Fibroblast of lung (primary cell): Measurements from ENCODE around the gene ZNF526. TPM values are rescaled to one million over a fixed set of nuclear protein-coding genes. Genes with fewer than 3 reads are reported as not detected.

Experiments
- DNase-seq, 2 donors: peaks; one replicate each; pipeline versions ENCODE4 v3.0.0 to v3.0.0-alpha.2; 2010; ENCODE audit warnings: low read depth in 2 of 2
- H2AFZ ChIP-seq: 2 replicates; pipeline ENCODE4 v1.5.1; 2012; ENCODE audit warnings: low read length, control low read depth, inconsistent platforms
- H3K27ac ChIP-seq: 2 replicates; pipeline ENCODE4 v1.5.1; 2011; ENCODE audit warnings: low read length, control low read depth; ENCODE audit not compliant: insufficient read depth
- H3K27me3 ChIP-seq: 2 replicates; pipeline ENCODE4 v1.5.1; 2011; ENCODE audit warnings: mild to moderate bottlenecking, low read length; ENCODE audit not compliant: control insufficient read depth, insufficient read depth
- H3K36me3 ChIP-seq: 2 replicates; pipeline ENCODE4 v1.5.1; 2011; ENCODE audit warnings: low read length; ENCODE audit not compliant: control insufficient read depth, insufficient read depth
- H3K4me1 ChIP-seq: 2 replicates; pipeline ENCODE4 v1.5.1; 2011; ENCODE audit warnings: low read length; ENCODE audit not compliant: control insufficient read depth, insufficient read depth; ENCODE audit errors: extremely low read depth
- H3K4me2 ChIP-seq: 2 replicates; pipeline ENCODE4 v1.5.1; 2011; ENCODE audit warnings: low read length, control low read depth; ENCODE audit not compliant: insufficient read depth; ENCODE audit errors: extremely low read depth
- H3K4me3 ChIP-seq, 4 experiments: fragments of 200-600 bp in 1 of 4; sonication (generic) in 1 of 4; replicated peaks in 1 of 4; 2 replicates each; pipeline ENCODE4 v1.5.1; 2011 to 2016; ENCODE audit warnings: low read length in 4 of 4, low read depth in 3 of 4, mild to moderate bottlenecking in 3 of 4, control low read depth in 2 of 4, inconsistent platforms in 1 of 4, mixed read lengths in 1 of 4; ENCODE audit not compliant: insufficient read depth in 1 of 4; ENCODE audit errors: control extremely low read depth in 1 of 4
- H3K79me2 ChIP-seq: 2 replicates; pipeline ENCODE4 v1.5.1; 2012; ENCODE audit warnings: mild to moderate bottlenecking, low read length, inconsistent platforms; ENCODE audit not compliant: control insufficient read depth, insufficient read depth
- H3K9ac ChIP-seq: 2 replicates; pipeline ENCODE4 v1.5.1; 2011; ENCODE audit warnings: mild to moderate bottlenecking, low read length, control low read depth; ENCODE audit not compliant: insufficient read depth
- H3K9me3 ChIP-seq: 2 replicates; pipeline ENCODE4 v1.5.1; 2012; ENCODE audit warnings: low read depth, low read length; ENCODE audit not compliant: control insufficient read depth, insufficient read depth
- H4K20me1 ChIP-seq: 2 replicates; pipeline ENCODE4 v1.5.1; 2011; ENCODE audit warnings: low read length; ENCODE audit not compliant: control insufficient read depth, insufficient read depth; ENCODE audit errors: extremely low read depth
- CTCF ChIP-seq, 2 donors: IDR thresholded peaks in 1 of 2; conservative IDR thresholded peaks in 1 of 2; 1 replicate in 1 of 2; 2 replicates in 1 of 2; pipeline ENCODE4 v1.5.1; 2011 to 2012; ENCODE audit warnings: low read length in 2 of 2, control low read depth in 1 of 2, inconsistent platforms in 1 of 2, low read depth in 1 of 2, mild to moderate bottlenecking in 1 of 2
- EZH2 ChIP-seq: IDR thresholded peaks from 2 replicates; pipeline ENCODE4 v1.5.1; 2012; ENCODE audit warnings: low read length, control low read depth, mild to moderate bottlenecking; ENCODE audit errors: missing control alignments
- polyA plus RNA-seq, 2 donors: library from polyadenylated mRNA; depleted of rRNA in 1 of 2; stranded (reverse) in 1 of 2; unstranded in 1 of 2; fragments of >200 nt; gene quantifications; 2 replicates each; pipeline ENCODE4 v1.2.1, GENCODE V29; 2011 to 2012; ENCODE audit warnings: missing spikeins in 1 of 2
- total RNA-seq: library from RNA; depleted of rRNA; stranded (reverse); fragments of >200 nt; gene quantifications from 2 replicates; pipeline ENCODE4 v1.2.1, GENCODE V29; 2014

The ZNF526 gene
- total and polyA plus RNA-seq, 2 donors (not counting 1 experiment from before 2014, with no cell fraction given): 5.9 to 7.8 TPM

DNA sequence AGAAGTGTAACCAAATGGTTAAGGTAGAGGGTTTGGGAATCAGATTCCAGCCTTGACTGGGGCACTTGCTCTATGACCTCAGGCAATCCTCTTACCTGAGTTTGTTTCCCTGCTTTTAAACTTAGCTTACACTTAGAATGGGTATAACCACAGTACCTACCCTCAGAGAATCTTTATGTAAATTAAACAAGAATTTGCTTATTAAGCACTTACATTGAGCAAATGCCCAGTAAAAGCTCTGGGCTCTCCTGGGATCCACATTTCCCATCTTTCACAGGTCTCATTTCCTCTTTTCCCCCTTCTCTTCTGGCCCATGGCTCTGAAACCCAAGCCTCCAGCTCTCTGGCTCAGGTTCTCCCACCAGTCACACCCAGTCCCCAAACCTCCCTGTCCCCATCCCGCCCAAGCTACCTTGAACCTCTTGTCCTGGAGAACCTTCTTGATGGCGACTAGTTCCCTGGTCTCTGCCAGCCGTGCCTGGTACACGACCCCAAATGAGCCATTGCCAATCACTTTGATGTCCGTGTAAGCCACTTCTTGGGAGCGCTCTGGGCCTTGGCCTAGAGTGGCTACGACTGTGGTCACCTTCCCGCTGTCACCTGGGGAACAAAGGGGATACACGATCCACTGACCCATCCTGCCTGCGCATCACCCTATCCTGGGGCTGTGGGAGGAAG is 19.6 kb downstream of the ZNF526 start:
- no peak overlapping the region for H3K27ac ChIP-seq
- no peak for TF ChIP-seq EZH2
- no peak for TF ChIP-seq CTCF (conservative IDR thresholded peaks at IDR 0.05 in 1 of 2, IDR thresholded peaks at IDR 0.05 in 1 of 2; ENCODE audit: low read depth in 1 of 2, low read length in 2 of 2)
- no peaks in the 10 kb centered on the region for H3K27me3 ChIP-seq
- no peaks in the 10 kb centered on the region for H3K4me1 ChIP-seq
- H3K36me3 ChIP-seq: peaks cover 11% of the 10 kb centered on the region
- H2AFZ ChIP-seq: no peak overlapping the region
- H3K9ac ChIP-seq: no peak overlapping the region
- no peaks in the 10 kb centered on the region for H4K20me1 ChIP-seq
- DNase-seq: no peak
- peak overlapping the region; percentile 19 for H3K4me2 ChIP-seq
- no peaks in the 10 kb centered on the region for H3K9me3 ChIP-seq
- peaks cover 32% of the 10 kb centered on the region for H3K79me2 ChIP-seq
- no peak overlapping the region for H3K4me3 ChIP-seq

- Histone ChIP-seq H4K20me1 (no peaks in the 10 kb centered on the region), H3K27me3 (no peaks in the 10 kb centered on the region), H3K9ac (peak overlapping the region; percentile 83), H2AFZ (no peak overlapping the region), H3K79me2 (peaks cover 29% of the 10 kb centered on the region), H3K36me3 (peaks cover 1% of the 10 kb centered on the region), H3K4me3 (peak overlapping the region; percentile 66 to 99 (median 88)), H3K4me2 (peak overlapping the region; percentile 96), H3K9me3 (no peaks in the 10 kb centered on the region), H3K4me1 (peaks cover 4% of the 10 kb centered on the region), H3K27ac (peak overlapping the region; percentile 68)
- DNase-seq: no peak
- TF ChIP-seq CTCF (conservative IDR thresholded peaks at IDR 0.05 in 1 of 2, IDR thresholded peaks at IDR 0.05 in 1 of 2; ENCODE audit: low read depth in 1 of 2, low read length in 2 of 2): no peak
- no peak for TF ChIP-seq EZH2
Observed at GRCh38 chr19:42241279-42241678, 21.2 kb downstream of the ZNF526 start.

DNA sequence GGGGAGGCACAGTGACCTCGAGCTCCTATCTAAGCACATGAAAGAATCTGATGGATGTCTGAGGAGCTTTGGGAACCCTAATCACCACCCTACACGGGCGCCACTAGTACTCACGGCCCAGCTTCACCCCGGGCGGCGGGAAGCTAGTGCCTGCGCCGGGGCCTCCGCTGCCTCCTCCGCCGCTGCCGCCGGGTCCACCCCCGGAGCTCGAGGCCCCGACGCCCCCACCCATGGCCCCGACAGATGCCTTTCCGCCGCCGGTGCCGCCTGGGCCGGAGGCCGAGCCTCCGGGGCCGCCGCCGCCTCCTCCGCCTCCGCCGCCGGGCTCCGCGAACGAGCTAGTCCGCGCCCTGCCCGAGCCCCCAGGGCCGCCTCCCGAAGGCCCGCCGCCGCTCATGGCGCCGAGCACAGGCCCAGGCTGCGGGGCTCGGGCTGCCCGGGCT is 22.0 kb downstream of the ZNF526 start:
- H4K20me1 ChIP-seq: no peaks in the 10 kb centered on the region
- peaks cover 3% of the 10 kb centered on the region for H3K36me3 ChIP-seq
- no peak overlapping the region for H2AFZ ChIP-seq
- H3K79me2 ChIP-seq: peaks cover 29% of the 10 kb centered on the region
- peaks cover 11% of the 10 kb centered on the region for H3K4me1 ChIP-seq
- H3K9ac ChIP-seq: peak overlapping the region; percentile 83
- no peaks in the 10 kb centered on the region for H3K9me3 ChIP-seq
- H3K27me3 ChIP-seq: no peaks in the 10 kb centered on the region
- TF ChIP-seq EZH2: no peak
- no peak for TF ChIP-seq CTCF (conservative IDR thresholded peaks at IDR 0.05 in 1 of 2, IDR thresholded peaks at IDR 0.05 in 1 of 2; ENCODE audit: low read depth in 1 of 2, low read length in 2 of 2)
- no peak for DNase-seq
- H3K4me2 ChIP-seq: peak overlapping the region; percentile 96
- H3K27ac ChIP-seq: peak overlapping the region; percentile 68
- peak overlapping the region; percentile 66 to 99 (median 88) for H3K4me3 ChIP-seq
